Amniotic epithelial cell (primary cell): Measurements from ENCODE around the gene DUSP10.

Source experiments
- DNase-seq: peaks from one replicate; pipeline ENCODE4 v3.0.0-alpha.2; 2010; ENCODE audit warnings: low read depth

Gene DUSP10

DNA sequence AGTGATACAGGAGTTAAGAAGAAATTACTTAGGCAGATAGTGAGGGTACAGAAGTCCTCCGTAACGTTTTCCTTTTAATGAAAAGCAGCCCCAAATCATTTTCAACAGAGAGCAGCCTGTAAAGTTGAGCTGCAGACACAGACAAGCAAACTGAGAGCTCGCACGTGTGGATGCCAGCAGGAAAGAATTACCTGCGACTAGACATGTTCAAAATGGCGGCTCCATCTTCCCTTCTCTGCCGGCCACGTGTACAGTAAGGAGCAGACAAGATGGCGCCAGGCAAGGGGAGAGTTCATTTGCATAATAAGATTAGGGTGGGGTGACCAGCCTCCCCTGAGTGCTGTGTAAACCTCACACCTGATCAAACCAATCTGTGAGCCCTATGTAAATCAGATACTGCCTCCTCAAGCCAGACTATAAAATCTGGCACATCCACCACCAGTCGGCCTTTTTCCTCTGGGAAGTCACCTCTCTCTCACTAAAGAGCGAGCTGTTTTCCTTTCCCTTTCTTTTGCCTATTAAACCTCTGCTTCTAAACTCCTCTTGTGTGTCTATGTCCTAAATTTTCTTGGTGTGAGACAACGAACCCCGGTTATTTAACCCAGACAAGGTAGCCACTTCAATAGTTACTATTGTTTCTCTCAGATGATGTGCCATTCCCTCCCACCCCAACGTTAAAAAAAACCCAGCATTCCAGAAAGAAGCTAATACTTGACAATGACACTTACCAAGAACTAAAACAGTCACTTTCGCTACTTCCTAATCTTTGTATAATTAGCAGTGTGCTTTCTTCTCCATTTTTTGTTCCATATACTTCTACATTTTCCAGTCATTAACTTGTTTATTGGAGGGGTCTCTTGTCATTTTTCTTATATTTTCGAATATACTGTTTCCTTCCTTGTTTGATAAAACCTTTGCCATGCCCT lies 27.4 kb downstream of the DUSP10 start:
- DNase-seq: no peak

DNA sequence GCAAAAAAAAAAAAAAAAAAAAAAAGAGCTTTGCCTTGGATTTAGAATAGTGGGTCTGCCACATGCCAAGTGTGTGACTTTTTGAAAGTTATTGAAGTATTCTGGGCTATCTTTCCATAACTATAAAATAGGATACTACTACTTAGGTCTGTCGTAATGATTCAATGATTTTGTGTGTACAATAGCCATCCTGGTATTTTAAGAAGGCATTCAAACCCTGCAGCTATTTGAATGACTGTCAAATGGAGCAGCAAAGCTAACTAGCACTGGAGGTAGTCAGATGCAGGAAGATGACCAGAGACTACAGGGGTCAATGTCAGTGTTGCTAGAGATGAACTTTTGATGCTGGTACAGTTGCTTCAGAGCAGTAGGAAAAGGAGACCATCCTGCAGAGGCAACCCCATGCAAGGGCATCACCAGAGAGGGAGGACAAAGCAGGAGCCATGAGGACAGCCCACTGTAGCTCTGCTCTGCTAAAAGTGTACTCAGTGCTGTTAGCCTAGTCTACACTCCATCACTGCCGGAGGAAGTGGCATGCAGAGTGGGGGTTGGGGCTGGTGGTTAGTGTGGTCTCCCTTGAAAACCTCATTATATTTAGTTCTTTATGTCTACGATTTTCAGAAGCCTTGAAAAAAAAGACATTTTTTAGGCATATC lies 29.0 kb downstream of the DUSP10 start:
- no peak for DNase-seq

DNA sequence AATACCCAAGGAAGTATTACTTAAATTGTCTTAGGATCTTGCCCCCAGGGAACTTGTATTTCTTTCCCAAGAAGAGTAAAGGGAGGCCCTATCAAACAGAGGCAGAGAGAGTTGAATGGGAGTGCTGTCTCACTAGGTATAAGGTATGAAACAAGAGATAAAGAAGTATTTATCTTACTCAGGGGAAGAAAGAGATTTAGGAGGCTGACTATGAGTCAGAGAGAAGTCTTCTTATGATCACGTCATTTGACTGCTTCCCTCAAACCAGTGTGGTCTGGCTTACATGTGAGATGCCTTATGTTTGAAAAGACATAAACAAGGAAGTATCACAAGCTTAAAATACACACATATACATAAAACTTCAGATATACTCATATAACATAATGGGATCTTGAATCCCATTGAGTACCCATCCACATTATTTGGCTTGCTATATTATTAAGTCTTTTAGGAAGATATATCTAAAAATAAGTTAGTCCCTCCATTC lies 29.6 kb downstream of the DUSP10 start:
- peak; percentile 97 for DNase-seq

DNA sequence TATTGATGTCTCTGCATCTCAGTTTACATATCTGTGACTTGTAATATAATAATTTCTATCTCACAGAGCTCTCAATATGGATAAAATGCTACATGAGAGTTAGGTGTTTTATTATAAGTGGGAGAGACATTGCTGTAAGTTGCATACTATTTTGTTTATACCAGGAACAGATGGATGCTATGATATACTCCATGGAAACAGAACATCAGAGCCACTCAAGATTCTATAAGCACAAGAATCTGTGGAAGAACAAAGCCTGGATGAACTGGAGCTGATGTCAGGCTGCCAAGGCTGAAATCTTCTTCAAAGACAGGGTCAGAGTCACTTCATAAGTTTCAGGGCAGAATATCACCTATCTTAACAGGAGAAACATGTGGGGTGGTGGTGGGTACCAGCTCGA lies 30.2 kb downstream of the DUSP10 start:
- DNase-seq: no peak

DNA sequence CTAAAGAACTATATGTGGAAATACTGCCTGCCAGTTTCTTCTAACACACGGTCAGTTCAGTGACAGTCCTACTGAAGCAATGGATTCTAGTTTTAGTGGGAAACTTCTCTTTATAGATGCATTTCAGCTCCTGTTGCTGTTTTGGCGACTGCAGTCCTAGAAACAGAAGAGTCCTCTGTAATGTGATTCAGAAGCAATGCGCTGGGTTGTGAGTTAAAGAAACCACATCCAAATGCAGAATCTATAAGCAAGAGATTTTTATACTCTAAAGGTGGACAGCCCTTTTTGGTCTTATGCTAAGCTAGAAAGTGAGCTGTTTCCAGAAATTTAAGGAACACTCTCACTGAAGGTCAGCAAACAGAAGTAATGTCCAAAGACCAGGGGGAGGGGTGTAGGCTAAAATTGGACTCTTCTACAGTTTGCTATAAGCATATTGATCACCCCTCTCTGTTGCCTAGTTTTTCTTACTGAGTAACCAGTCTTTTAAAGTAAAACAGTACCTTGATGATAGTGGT lies 30.8 kb downstream of the DUSP10 start:
- DNase-seq: no peak

DNA sequence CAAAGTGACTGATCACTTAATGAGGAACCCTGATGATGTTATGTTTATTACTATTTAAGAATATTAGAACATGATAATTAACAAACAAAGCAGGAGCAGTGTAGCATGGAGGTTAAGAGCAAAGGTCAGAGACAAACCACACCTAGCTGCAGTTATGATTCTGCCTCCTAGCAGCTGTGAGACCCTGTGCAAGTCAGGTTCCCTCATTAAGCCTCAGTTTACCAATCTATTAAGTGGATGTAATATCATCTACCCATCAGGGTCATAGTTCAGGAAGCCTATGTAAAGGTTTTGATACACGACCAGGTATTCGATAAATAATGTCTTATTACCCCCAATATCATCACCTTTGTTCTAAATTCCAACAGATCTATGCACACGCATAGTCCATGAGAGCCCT lies 32.0 kb downstream of the DUSP10 start:
- no peak for DNase-seq

DNA sequence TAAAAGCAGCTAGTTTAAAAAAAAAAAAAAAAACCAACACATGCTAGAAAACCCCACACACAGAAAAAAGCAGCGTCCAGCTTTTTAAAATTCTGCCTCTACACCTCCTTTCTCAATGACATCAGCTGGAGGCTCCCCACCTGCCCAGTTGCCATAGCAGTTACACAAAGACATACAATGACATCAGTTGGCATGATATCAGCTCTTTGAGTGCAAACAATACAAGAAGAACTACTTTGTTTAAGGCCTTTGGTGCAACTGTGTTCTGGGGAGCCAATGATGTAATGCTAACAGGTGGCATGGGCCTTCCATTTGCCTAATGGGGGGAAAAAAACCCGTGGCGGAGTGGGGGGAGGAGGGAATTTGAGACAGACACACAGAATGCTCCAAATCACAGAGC lies 32.9 kb downstream of the DUSP10 start:
- peak; percentile 65 for DNase-seq

DNA sequence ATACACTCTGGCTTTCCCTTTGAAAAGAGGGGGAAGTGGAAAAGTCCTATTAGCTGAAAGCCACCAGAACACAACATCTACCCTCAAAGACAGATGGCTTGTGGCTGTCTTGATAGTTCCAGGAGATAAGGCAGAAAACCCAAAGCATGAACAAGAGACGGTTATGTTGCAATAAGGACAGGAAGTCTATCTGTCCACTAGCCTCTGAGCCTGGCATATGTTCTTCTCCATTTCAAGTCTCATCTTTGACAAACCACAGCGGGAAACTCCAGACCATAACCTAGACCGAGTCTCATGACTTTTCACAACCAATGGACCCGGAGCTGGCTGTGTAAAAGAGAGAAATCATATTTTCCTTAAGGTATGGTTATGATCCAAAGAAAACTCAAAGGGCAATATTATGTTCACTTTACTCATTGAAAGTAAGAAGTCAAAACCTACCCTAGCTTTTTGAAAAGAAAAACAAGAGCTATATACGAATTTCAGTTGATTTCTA lies 33.8 kb downstream of the DUSP10 start:
- peak; percentile 97 for DNase-seq

DNA sequence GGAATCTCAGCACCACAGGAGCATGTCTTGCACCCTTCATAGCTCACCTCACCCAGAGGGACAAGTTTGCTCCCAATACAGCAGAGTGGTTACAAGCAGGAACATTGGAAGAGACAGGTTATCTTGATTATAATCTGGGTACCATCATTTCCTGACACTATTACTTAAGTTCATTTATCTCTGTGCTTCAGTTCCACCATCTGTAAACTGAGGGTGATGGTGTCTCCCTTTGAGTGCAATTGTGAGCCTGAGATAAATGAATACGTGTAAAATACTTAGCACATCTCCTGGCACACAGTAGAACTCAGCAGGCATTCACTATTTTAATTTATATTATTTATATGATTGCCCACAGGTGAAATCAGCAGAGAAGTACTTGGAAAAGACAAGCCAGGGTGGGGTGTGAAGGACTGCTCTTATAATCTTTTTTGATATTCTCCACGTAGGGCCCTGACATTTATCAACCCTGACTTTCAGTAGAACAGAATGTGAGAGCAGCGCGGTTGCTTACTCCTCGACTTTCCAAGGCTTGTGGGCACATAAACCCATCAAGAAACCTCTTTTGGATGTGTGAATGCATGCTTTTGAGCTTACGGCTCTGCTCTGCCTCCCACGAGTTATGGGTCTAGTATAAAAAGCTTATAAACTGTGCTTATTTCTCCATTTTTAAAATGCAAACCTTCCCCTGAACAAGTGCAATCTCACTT lies 34.9 kb downstream of the DUSP10 start:
- DNase-seq: peak; percentile 97

DNA sequence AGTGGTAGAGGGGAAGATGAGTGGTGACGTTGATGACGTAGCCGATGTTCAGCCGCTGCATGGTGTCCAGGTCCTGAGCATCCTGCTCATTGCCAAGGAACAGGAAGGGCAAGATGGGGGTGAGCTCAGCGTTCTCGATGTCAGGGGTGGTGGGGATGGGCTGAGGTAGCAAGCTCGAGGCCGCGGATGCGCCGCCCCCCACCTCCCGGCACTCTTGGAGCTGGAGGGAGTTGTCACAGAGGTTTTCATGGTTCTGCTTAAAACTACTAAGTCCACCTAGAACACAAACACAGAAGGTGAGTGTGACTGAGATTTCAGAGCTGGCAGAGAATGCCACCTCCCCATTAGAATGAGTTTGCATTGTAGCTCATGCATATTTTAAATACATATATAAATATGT lies 35.7 kb downstream of the DUSP10 start:
- no peak for DNase-seq

DNA sequence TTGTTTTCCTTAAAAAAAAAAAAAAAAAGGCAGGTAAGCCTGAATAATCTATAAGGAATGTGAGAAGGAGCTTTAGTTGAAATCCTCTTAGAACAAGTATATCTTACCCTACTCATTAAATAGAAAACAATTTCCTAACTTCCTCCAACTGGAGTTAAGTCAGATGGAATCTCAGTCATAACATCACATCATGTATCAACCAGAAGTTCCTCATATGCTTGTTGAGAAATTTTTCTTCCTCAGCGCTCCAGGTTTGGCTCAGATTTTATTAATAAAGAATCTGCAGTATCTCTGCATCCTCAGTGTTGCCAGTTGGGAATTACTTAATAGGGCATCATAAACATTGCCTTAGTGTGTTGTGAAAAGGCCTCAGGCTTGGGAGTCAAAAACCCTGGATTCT lies 37.6 kb downstream of the DUSP10 start:
- peak; percentile 95 for DNase-seq

DNA sequence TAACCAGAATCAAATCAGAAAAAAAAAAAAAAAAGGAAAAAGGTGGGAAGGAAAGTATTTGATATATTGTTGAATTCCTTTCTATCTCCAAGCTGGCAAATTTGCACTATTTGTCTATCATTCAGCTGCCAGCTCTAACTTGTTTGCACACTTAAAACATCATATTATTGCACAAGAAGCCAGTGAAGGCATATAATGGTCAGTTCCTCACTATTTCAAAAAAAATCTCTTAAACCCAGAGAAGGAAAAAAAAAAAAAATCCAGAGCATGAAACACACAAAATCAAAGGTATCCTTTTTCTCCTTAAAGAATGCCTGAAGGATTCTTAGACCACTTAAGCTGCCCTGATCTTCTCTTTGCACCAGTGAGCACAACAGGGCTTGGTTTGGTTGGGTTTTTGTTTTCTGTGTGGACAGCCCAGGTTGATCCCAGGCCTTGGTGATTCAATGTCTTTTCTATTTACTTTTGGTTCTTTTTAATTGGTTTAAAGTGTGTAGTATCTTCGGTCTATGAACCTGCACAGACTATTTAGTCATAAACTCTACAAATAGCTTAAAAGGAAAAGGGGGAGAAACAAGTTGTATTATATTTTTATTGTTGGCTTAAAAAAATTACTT lies 40.2 kb downstream of the DUSP10 start:
- DNase-seq: no peak

DNA sequence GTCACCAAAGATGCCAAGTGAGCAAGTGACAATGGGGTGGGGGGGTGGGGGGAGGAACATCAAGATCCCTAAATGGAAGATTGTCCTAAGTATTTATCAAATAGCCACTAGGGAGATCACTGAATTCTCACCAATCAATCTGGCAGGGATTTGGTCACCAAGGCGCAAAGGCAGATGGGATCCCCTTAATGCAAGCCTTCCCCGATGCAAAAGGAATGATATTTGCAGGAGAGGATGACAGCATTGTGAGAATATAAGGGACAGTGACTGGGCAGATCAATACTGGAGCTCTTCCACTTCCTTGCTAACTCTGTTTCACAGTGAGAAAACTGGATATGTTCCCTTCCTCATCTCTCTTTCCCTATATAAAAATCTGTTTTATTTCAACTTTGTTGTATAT lies 40.9 kb downstream of the DUSP10 start:
- DNase-seq: no peak

DNA sequence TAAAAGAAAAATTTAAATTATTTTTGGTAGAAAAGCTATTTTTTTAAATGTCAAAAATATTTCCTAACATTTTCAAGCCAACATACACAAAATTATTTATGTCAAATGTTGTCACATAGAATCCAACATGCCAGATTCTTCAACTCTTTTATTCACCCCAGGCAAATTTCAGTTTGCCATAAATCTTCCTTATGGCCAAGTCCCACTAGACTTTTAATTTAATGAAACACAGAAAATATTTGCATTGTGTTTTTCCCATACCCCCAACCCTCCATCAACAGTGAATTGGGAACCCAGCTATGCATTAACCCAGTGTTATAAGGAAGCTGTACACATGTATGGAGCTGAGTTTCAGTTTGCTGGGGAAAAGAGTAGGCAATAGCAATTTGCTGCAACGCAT lies 41.4 kb downstream of the DUSP10 start:
- DNase-seq: no peak

DNA sequence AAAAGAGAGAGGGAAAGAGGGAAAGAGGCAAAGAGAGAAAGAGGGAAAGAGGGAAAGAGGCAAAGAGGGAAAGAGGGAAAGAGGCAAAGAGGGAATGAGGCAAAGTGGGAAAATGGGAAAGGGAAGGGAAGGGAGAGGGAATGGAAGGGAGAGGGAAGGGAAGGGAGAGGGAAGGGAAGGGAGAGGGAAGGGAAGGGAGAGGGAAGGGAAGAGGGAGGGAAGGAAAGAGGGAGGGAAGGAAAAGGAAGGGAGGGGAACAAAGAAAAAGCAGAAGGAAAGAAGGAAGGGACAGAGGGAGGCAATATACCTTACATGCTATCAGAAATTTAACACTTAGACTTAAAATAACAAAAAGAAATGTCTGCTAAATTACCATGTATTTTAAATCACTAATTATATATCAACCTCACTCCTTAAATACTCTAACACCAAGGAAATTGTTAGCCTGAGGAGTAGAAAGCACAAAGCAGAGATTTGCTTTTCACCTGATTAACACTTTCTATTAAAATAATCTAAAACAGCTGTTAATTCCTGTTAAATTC lies 41.8 kb downstream of the DUSP10 start:
- no peak for DNase-seq

DNA sequence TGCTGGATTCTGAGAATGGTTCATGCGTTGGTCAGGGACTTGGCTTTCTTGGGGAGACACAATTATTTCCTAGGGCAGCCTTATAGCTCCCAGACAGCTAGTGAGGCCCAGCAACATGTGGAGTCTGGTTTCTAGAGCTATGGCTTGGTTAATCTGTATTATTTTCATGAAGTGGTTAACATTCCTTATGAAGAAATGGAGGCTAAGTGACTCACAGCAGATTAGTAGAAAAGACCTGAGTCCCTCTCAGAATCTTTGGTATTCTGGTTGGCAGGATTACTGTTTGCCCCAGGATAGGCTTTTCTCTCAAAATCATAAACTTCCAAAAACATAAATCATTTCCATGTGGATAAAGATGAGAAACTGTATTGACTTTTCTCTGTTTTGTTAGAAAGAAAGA lies 42.3 kb downstream of the DUSP10 start:
- DNase-seq: peak; percentile 89

DNA sequence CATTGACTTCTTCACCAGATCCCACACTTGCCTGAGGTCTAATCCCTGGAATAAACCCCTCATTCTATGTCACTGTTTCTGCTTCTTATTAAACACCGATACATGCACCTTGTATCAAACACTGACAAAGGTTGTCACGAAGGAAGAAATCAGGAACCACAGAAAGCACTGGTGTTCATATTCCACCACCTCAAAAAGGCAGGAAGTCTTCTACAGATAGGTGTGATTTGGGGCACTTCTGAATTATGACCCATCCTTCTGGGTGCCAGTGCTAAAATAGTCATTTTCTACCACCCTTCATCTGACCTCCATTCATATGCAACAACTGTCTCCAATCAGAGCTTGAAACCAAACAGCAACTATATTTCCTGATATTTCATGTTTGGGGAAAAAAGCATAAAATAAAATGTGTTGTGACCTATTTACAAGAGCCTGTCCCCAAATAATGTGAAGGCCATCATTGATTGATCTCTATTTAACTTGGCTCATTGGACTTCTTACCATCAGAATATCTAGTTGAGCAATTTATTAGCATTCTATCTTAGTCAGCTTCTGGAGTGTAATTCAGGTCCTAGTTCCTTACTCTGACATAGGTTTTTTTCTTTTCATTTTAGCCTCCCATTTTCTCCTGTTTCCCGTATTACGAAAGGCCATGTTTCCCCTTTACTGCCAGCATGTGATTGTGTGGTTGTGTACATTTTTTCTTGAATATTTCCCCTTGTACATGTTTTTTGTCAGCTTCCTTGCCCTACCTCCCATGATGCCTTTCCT lies 43.1 kb downstream of the DUSP10 start:
- DNase-seq: peak; percentile 58

DNA sequence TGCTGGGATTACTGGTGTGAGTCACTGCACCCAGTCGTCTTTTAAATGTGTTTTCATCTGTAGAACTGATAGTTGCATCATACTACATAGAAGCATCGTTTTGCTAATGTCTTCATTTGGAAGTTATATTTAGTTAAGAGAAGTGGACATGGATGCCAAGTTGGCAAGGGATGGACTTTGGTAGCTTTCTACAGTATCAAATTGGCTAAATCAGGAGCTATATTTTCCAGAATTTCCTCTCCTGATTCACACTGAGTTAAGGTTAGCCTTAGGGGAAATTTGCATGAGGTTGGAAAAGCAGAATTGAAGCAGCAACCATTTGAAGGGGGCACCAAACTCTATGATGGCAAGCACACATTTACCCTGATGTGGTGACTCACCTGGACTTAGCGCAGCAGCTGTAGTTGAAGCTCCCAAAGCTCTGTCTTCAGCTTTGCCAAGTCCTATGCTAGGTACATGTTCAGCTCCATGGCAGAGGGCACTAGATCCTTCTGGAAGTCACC lies 43.9 kb downstream of the DUSP10 start:
- peak; percentile 63 for DNase-seq

DNA sequence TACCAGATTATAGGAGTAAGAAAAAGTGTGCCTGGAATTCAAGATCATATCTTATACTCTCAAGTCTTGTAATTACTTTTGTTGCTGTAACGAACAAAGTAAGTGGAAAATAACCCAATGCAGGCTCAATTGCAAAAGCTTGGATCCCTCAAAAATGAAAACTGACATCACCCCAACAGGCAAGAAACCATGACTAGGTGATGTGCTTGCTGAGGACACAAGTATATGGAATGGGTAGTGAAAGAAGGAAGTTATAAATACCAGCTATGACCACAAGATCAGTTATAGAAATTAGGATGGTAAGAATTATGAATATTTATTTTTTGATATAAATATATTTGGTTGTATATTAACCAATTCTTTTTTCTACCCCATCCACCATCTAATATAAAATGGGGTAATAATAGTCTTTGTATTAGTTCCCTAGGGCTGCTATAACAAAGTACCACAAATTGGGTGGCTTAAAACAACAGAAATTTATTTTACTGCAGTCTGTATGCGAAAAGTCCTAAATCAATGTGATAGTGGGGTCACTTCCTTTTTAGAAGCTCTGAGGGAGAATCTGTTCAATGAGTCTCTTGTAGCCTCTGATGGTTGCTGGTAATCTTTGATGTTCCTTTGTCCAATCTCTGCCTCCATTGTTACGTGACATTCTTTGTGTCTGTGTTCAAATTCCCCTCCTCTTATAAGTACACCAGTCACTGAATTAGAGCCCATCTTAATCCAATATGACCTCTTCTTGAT lies 45.0 kb downstream of the DUSP10 start:
- DNase-seq: no peak

DNA sequence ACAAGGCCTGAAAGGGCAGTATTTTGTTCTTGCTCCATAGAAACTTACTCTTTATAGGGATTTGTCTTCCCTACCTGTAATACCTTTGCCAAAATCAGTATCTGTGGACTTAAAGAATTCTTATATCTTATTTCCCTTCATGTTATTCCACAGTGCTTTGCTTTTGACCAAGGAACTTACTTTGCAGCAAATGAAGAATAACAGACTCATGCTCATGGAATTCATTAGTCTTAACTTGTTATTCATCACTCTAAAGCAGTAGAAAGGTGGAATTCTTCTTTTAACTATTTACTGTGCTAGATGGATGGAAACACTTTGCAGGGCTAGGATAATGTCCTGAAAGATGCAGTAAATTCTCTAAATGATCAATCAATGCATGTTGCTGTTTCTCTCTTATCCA lies 45.9 kb downstream of the DUSP10 start:
- peak; percentile 55 for DNase-seq
